KMS-11 (cell line): ENCODE measurements around the gene GPR62.

Experiments used
- H2AFZ ChIP-seq: fragments of 200-600 bp; sonication (generic); 2 replicates; pipeline ENCODE4 v1.6.1; 2016; ENCODE audit warnings: antibody characterized with exemption, mixed run types, low read depth
- H3K27ac ChIP-seq: fragments of 200-600 bp; sonication (generic); 2 replicates; pipeline ENCODE4 v1.6.1; 2016; ENCODE audit warnings: mild to moderate bottlenecking, mixed run types
- H3K27me3 ChIP-seq: fragments of 200-600 bp; sonication (generic); 2 replicates; pipeline ENCODE4 v1.6.1; 2017; ENCODE audit warnings: mild to moderate bottlenecking, low read depth, mixed run types, moderate library complexity; ENCODE audit not compliant: insufficient read depth
- H3K36me3 ChIP-seq: fragments of 200-600 bp; sonication (generic); 2 replicates; pipeline ENCODE4 v1.6.1; 2017; ENCODE audit warnings: mild to moderate bottlenecking, mixed run types; ENCODE audit not compliant: insufficient read depth
- H3K4me1 ChIP-seq: fragments of 200-600 bp; sonication (generic); 2 replicates; pipeline ENCODE4 v1.6.1; 2016; ENCODE audit warnings: mild to moderate bottlenecking, low read depth, mixed run types; ENCODE audit not compliant: poor library complexity, severe bottlenecking
- H3K4me2 ChIP-seq: fragments of 200-600 bp; sonication (generic); 2 replicates; pipeline ENCODE4 v1.7.0; 2016; ENCODE audit warnings: mild to moderate bottlenecking, mixed run types
- H3K4me3 ChIP-seq: fragments of 200-600 bp; sonication (generic); IDR thresholded peaks from 2 replicates; pipeline ENCODE4 v1.6.1; 2017; ENCODE audit warnings: low read depth, low read length, mixed read lengths; ENCODE audit not compliant: insufficient read depth
- H3K79me2 ChIP-seq: fragments of 200-600 bp; sonication (generic); 2 replicates; pipeline ENCODE4 v1.6.1; 2016; ENCODE audit warnings: low read depth, mixed run types; ENCODE audit not compliant: insufficient read depth
- H3K9ac ChIP-seq: fragments of 200-600 bp; sonication (generic); 2 replicates; pipeline ENCODE4 v1.6.1; 2016; ENCODE audit warnings: mild to moderate bottlenecking, mixed run types
- H4K20me1 ChIP-seq: fragments of 200-600 bp; sonication (generic); 2 replicates; pipeline ENCODE4 v1.6.1; 2016; ENCODE audit warnings: mild to moderate bottlenecking, mixed run types; ENCODE audit not compliant: insufficient read depth
- TF ChIP-seq, protein P1 (sequence below): fragments of 200-600 bp; sonication (generic); conservative IDR thresholded peaks from 2 replicates; pipeline ENCODE4 v1.6.1; 2017; ENCODE audit warnings: low read depth, mild to moderate bottlenecking, antibody characterized with exemption, low read length, moderate library complexity, mixed read lengths

GPR62 gene

DNA sequence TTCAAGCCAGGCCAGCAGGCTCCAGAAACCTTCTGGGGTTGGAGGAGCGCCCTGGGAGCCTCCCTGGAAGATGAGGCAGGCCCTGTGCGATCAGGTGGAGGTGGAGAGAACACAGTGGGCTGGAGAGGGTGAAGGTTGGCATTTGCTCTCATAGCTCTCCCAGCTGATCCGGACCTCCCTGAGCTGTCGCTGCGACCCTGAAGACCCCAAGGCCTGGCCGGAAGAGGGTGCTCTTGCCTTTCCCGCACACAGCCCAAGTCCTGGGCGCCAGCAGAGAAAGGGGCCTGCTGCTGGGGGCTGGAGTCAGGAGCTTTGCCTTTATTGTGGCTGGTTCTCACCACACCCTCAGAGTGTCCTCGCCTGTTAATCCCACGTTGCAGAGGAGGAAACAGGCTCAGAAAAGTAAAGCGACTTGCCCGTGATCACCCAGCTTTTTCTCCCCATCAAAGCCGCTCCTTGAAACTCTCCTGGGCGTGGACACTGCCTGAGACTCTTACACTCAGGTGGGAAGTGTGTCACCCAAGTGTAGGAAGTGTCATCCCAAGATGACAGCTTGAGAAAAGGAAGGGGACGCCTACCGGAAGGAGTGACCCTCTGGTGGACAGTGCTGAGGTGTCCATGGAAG, 49.1 kb downstream of the GPR62 start:
- no peaks in the 10 kb centered on the region for H3K79me2 ChIP-seq
- no peaks in the 10 kb centered on the region for H3K4me1 ChIP-seq
- H2AFZ ChIP-seq: no peak overlapping the region
- no peak overlapping the region for H3K9ac ChIP-seq
- H3K4me3 ChIP-seq: no peak overlapping the region
- H3K27me3 ChIP-seq: no peaks in the 10 kb centered on the region
- no peak overlapping the region for H3K27ac ChIP-seq
- H3K4me2 ChIP-seq: no peak overlapping the region
- H3K36me3 ChIP-seq: no peaks in the 10 kb centered on the region
- TF ChIP-seq, protein P1, sequence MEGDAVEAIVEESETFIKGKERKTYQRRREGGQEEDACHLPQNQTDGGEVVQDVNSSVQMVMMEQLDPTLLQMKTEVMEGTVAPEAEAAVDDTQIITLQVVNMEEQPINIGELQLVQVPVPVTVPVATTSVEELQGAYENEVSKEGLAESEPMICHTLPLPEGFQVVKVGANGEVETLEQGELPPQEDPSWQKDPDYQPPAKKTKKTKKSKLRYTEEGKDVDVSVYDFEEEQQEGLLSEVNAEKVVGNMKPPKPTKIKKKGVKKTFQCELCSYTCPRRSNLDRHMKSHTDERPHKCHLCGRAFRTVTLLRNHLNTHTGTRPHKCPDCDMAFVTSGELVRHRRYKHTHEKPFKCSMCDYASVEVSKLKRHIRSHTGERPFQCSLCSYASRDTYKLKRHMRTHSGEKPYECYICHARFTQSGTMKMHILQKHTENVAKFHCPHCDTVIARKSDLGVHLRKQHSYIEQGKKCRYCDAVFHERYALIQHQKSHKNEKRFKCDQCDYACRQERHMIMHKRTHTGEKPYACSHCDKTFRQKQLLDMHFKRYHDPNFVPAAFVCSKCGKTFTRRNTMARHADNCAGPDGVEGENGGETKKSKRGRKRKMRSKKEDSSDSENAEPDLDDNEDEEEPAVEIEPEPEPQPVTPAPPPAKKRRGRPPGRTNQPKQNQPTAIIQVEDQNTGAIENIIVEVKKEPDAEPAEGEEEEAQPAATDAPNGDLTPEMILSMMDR: no peak
- no peaks in the 10 kb centered on the region for H4K20me1 ChIP-seq

DNA sequence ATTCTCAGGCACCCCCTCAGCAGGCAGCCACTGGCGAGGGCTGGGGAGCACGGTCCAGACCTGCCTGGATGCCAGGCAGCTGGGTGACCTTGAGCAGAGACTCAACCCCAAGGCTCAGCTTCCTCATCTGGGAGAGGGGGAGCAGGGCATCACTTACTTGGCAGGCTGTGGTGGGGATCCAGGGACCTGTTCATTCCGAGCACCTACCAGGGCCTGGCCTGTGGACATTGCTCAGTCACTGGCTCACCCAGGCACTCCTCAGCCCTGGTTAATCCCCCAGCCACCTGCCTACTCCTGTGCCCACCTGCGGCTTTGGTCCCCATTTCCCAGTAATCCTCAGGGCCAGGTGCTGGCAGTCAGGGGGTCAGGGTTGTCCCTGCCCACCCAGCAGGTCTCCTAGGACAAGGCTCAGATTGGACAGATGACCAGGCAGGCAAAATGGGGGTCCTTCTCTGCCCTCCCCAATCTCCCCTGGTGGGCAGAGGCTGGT, 49.8 kb downstream of the GPR62 start:
- Histone ChIP-seq H3K27ac (no peak overlapping the region), H3K9ac (no peak overlapping the region), H3K4me3 (no peak overlapping the region), H4K20me1 (no peaks in the 10 kb centered on the region), H3K4me1 (no peaks in the 10 kb centered on the region), H3K4me2 (no peak overlapping the region), H3K27me3 (no peaks in the 10 kb centered on the region), H3K36me3 (no peaks in the 10 kb centered on the region), H2AFZ (no peak overlapping the region), H3K79me2 (no peaks in the 10 kb centered on the region)
- TF ChIP-seq, protein P1: no peak

DNA sequence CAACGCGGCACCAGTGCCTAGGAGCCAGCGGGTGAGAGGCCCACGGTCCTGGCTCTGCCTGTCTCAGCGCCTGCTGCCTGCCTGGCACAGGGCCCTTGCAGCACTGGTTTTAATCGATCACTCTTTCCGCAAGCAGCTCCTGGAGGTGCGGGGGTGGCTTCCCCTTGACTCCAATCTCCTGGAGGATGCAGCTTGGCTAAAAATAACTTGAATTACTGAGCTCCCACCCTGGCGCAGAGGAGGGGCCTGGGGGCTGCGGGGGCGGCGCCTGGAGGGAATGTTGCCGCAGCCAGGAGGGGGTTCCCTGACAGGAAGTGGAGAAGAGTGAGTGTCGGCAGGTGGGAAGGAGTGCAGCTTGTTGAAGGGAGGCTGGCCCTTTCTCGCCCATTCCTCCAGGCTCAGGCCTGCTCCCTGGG, 50.4 kb downstream of the GPR62 start:
- H3K9ac ChIP-seq: no peak overlapping the region
- no peak overlapping the region for H3K4me2 ChIP-seq
- no peak overlapping the region for H2AFZ ChIP-seq
- H4K20me1 ChIP-seq: no peaks in the 10 kb centered on the region
- H3K36me3 ChIP-seq: no peaks in the 10 kb centered on the region
- H3K27me3 ChIP-seq: no peaks in the 10 kb centered on the region
- H3K4me1 ChIP-seq: no peaks in the 10 kb centered on the region
- no peak overlapping the region for H3K27ac ChIP-seq
- H3K79me2 ChIP-seq: no peaks in the 10 kb centered on the region
- TF ChIP-seq, protein P1: no peak
- no peak overlapping the region for H3K4me3 ChIP-seq

GRCh38 chr3:52006017-52006819, 51.0 kb downstream of the GPR62 start:
- Histone ChIP-seq H3K79me2 (no peaks in the 10 kb centered on the region), H3K27ac (no peak overlapping the region), H3K27me3 (no peaks in the 10 kb centered on the region), H3K9ac (no peak overlapping the region), H4K20me1 (no peaks in the 10 kb centered on the region), H3K4me1 (no peaks in the 10 kb centered on the region), H3K4me3 (no peak overlapping the region), H3K36me3 (no peaks in the 10 kb centered on the region), H3K4me2 (no peak overlapping the region), H2AFZ (no peak overlapping the region)
- TF ChIP-seq, protein P1: no peak
